Neutrophil (primary cell): ENCODE data around the gene TMEM120B.

ENCODE experiments used
- H3K27ac ChIP-seq: fragments of 200-600 bp; sonication (generic); 2 replicates; pipeline ENCODE4 v1.5.1; 2016; ENCODE audit warnings: mild to moderate bottlenecking, moderate library complexity
- H3K27me3 ChIP-seq: fragments of 200-600 bp; sonication (generic); 2 replicates; pipeline ENCODE4 v1.6.0; 2016; ENCODE audit warnings: mild to moderate bottlenecking
- H3K36me3 ChIP-seq: fragments of 200-600 bp; sonication (generic); 2 replicates; pipeline ENCODE4 v1.5.1; 2017
- H3K4me1 ChIP-seq, 2 experiments: fragments of 200-600 bp in 1 of 2; sonication (generic) in 1 of 2; 1 replicate in 1 of 2; 2 replicates in 1 of 2; pipeline versions ENCODE4 v1.5.1 to v1.6.1; 2013 to 2016; ENCODE audit warnings: low read depth in 1 of 2, low read length in 1 of 2, mild to moderate bottlenecking in 1 of 2, moderate library complexity in 1 of 2; ENCODE audit not compliant: control insufficient read depth in 1 of 2, insufficient read depth in 1 of 2
- H3K4me3 ChIP-seq, 2 experiments: fragments of 200-600 bp in 1 of 2; sonication (generic) in 1 of 2; 1 replicate in 1 of 2; 2 replicates in 1 of 2; pipeline ENCODE4 v1.5.1; 2013 to 2016; ENCODE audit warnings: low read depth in 1 of 2, low read length in 1 of 2, mild to moderate bottlenecking in 1 of 2, moderate library complexity in 1 of 2
- H3K9me3 ChIP-seq: fragments of 200-600 bp; sonication (generic); 2 replicates; pipeline ENCODE4 v1.5.1; 2016
- TF ChIP-seq, protein P1 (sequence below): fragments of 200-600 bp; sonication (generic); IDR thresholded peaks from 2 replicates; pipeline ENCODE4 v1.5.1; 2016; ENCODE audit warnings: antibody characterized with exemption

TMEM120B gene

DNA sequence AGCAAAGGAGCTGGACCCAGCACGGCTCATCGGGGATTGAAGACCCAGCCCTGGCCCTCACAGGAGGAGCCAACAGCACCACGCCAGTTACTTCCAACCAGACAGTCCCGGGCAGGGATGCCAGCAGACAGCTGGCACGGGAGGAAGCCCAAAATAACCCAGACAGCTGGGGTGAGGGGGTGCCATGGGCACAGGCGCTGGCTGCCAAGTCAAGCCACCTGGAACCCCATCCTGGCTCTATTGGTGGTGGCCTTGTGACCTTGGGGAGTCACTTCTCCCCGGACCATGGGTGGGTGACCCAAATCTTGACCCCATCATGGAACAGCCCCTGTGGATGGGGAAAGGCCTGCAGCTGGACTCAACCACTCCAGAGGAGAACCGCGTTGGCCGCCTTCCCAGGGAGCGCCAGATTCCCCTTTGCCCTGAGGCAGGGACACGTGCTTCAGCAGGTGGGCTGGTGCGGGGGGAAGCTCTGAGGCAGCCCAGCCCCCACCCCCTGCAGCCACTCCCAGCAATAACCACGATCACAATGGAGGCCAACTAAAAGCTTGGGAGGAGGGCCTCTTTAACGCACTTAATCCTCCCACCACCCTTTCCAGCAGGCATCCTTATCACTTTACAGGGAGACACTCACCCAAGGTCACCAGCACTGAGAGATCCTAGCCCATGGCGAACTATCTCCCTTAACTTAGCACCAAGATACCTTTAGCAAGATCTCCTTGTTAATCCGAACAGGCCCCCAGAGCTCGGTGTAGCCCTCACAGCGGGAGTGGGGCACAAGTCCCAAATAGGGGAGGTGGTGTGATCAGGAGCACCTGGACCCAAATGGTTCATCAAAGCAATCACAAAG, 85.6 kb downstream of the TMEM120B start:
- Histone ChIP-seq H3K27me3 (no peaks in the 10 kb centered on the region), H3K4me1 (peaks cover 65% of the 10 kb centered on the region in 2 experiments), H3K36me3 (peaks cover 32% of the 10 kb centered on the region), H3K4me3 (peak overlapping the region; percentile 84 to 96), H3K9me3 (no peaks in the 10 kb centered on the region), H3K27ac (peak overlapping the region; percentile 100)
- TF ChIP-seq, protein P1, sequence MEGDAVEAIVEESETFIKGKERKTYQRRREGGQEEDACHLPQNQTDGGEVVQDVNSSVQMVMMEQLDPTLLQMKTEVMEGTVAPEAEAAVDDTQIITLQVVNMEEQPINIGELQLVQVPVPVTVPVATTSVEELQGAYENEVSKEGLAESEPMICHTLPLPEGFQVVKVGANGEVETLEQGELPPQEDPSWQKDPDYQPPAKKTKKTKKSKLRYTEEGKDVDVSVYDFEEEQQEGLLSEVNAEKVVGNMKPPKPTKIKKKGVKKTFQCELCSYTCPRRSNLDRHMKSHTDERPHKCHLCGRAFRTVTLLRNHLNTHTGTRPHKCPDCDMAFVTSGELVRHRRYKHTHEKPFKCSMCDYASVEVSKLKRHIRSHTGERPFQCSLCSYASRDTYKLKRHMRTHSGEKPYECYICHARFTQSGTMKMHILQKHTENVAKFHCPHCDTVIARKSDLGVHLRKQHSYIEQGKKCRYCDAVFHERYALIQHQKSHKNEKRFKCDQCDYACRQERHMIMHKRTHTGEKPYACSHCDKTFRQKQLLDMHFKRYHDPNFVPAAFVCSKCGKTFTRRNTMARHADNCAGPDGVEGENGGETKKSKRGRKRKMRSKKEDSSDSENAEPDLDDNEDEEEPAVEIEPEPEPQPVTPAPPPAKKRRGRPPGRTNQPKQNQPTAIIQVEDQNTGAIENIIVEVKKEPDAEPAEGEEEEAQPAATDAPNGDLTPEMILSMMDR: no peak

DNA sequence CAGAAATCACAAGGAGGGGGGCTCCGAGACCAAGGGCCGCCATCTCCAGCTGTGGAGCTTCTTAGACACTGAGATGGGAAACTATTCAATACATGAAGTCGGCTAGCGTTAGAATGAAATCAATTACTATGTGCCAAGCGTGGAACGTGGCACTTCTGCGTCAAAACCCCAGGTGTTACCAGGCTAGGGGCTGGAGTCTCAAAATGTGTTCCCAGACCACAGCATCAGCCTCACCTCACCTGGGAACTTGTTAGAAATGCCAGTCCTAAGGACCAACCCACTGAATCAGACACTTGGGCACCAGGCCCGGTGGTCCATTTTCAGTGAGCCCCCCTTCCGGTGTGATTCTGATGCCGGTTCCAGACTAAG, 86.2 kb downstream of the TMEM120B start:
- Histone ChIP-seq H3K27me3 (no peaks in the 10 kb centered on the region), H3K36me3 (peaks cover 32% of the 10 kb centered on the region), H3K9me3 (no peaks in the 10 kb centered on the region), H3K4me3 (peak overlapping the region; percentile 84 to 96), H3K27ac (peak overlapping the region; percentile 100), H3K4me1 (peaks cover 62 to 63% of the 10 kb centered on the region in 2 experiments)
- TF ChIP-seq, protein P1: no peak

DNA sequence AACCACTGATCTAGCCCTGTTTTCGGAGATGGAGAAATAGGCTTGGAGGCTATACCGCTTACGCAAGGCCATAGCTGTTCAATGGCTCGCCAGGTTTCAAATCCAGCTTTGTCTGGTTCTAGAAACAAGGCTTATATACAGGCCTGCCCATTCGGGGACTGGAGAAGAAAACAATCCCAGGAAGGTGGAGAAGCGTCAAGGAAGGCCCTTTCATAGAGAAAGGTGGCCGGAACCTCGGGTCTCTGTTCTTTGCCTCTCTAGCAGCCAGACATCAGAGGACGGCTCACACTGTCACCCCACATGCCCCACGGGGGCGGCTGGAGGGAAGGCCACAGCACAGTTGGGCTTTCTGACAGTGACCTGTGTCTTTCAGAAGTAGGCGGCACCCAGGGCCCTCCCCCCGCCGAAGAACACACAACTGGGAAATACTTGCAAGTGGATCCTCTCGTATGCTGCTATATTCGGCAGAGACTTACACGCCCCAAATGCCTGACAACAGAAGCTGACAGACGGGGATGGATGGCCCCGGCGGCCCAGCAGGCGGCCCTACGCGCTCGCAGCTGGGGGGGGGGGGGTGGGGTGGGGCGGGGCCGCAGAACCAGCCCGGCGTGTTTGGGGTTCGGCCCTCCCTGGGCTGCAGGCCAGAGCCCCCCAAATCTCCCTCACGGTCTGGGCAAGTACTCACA, 86.7 kb downstream of the TMEM120B start:
- H3K27me3 ChIP-seq: no peaks in the 10 kb centered on the region
- H3K4me1 ChIP-seq: peaks cover 57 to 58% of the 10 kb centered on the region in 2 experiments
- H3K4me3 ChIP-seq: peak overlapping the region; percentile 84 to 96
- peaks cover 32% of the 10 kb centered on the region for H3K36me3 ChIP-seq
- TF ChIP-seq, protein P1: peak; percentile 40
- H3K9me3 ChIP-seq: no peaks in the 10 kb centered on the region
- H3K27ac ChIP-seq: peak overlapping the region; percentile 100

DNA sequence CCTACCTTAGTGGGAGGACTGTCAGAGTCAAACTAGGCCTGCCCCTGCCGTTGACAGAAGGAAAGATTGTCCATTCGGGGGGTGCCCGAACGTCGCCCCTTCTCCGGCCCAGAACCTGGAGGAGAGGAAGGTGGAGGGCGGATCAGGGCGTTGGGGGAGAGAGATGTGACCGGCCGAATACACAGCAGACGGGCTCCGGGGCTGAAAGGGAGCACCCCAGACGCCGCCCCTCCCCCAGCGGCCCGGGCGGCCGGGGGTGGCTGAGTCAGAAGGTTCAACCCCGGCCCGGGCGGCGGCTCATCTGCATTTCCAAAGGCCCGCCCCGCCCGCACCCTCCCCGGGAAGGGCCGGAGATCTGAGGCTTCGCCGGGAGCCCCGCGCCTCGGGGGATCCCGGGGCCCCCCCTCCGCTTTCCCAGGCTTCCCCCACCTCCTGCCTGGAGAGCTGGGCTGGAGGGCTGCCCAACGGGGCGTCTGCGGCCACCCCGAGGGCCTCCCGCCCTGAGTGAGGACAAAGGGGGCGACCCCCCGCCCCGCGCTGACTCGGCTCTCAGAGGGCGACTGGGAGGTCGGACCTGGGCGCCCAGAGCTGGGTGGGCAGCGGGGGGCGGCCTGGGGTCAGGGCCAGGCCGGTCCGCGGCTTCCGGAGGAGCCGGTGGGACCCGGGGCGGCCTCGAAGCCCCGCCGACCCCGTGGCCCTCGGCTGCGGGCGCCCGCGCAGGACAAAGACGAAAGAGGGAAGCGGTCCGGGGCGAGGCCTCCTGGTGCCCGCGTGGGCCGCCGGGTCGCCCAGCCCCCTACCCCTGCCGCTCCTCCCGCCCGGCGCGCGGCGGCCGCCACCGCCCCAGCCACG, 87.5 kb downstream of the TMEM120B start:
- no peaks in the 10 kb centered on the region for H3K9me3 ChIP-seq
- H3K36me3 ChIP-seq: peaks cover 31% of the 10 kb centered on the region
- peak overlapping the region; percentile 84 to 96 for H3K4me3 ChIP-seq
- TF ChIP-seq, protein P1: peak; percentile 26
- no peaks in the 10 kb centered on the region for H3K27me3 ChIP-seq
- H3K4me1 ChIP-seq: peaks cover 49 to 50% of the 10 kb centered on the region in 2 experiments
- H3K27ac ChIP-seq: peak overlapping the region; percentile 100
